ENCODE data around the gene RAB44. TPM values are rescaled to one million over a fixed set of nuclear protein-coding genes. Genes with fewer than 3 reads are reported as not detected.

RAB44 gene
- total and polyA plus RNA-seq, 2 of the 13 experiments (the other 11 are each of a cell fraction or from before 2014, with no cell fraction given), result not detected

GRCh38 chr6:36759148-36759759, 61.6 kb downstream of the RAB44 start:
- Histone ChIP-seq H3K9me3 (ENCODE audit: low read length) (no peaks in the 10 kb centered on the region), H3K4me1 (ENCODE audit: insufficient read depth, low read length) (peaks cover 10% of the 10 kb centered on the region; the same call in 1 of the 2 replicates), H3K4me2 (ENCODE audit: low read depth, low read length) (no peak overlapping the region), H2AFZ (ENCODE audit: low read length) (no peak overlapping the region), H4K20me1 (ENCODE audit: insufficient read depth, low read length) (no peaks in the 10 kb centered on the region; the same call in 1 of the 2 replicates), H3K79me2 (ENCODE audit: insufficient read depth, low read length) (no peaks in the 10 kb centered on the region), H3K9ac (ENCODE audit: insufficient read depth, low read depth, low read length) (no peak overlapping the region), H3K27me3 (ENCODE audit: control insufficient read depth in 1 of 2, insufficient read depth in 2 of 2, low read length in 2 of 2) (peaks cover 3 to 73% of the 10 kb centered on the region in 2 experiments; a peak in 4 of 5 replicates), H3K4me3 (replicated peaks in 1 of 3; ENCODE audit: insufficient read depth in 1 of 3, low read depth in 2 of 3, low read length in 3 of 3) (no peak overlapping the region), H3K36me3 (replicated peaks in 1 of 2; ENCODE audit: control insufficient read depth in 1 of 2, insufficient read depth in 2 of 2, low read length in 2 of 2) (no peaks in the 10 kb centered on the region), H3K27ac (ENCODE audit: extremely low read length, insufficient read depth, low read length) (no peak overlapping the region)
- intact Hi-C loops (cut with micrococcal nuclease; ENCODE audit: unreplicated experiment), result loop anchor here (1.0 kb wide), 2 partner anchors 144 to 336 kb away; no protein-coding TSS in a partner anchor
- peak; percentile 96 for ATAC-seq
- BruUV-seq (replicated peaks), result no TSS peak
- peak; percentile 89 for FAIRE-seq
- peak; percentile 63 for DNase-seq (ENCODE audit: low spot score)
- WGBS (ENCODE audit: low lambda C conversion rate), result 3% methylated on average over 8 of the region's 8 CpGs
- ChIA-PET CTCF (ENCODE audit: low intra/inter-chr PET ratio, low total read pairs) (interaction anchor here (1.7 kb wide), 2 partner anchors 135 to 144 kb away, joined by 16 to 17 read pairs; no protein-coding TSS in a partner anchor), POLR2A (interaction anchor here (0.6 to 1.2 kb wide), 2 partner anchors 41 to 264 kb away, joined by 3 read pairs; no protein-coding TSS in a partner anchor)
- in situ Hi-C loops (cut with HindIII; ENCODE audit: extremely low pct_ligation_motif_present, low pct_unique_long_range_greater_than_20kb), result no loop called here
- TF ChIP-seq STAG1 (CRISPR knock-in tag; IDR thresholded peaks at IDR 0.05) (peak; percentile 95), PTBP1 (IDR thresholded peaks at IDR 0.05; ENCODE audit: low read depth, low read length, poor library complexity, severe bottlenecking) (no peak), SRSF9 (IDR thresholded peaks at IDR 0.05; ENCODE audit: borderline replicate concordance, insufficient read depth, low read depth, low read length, poor library complexity, severe bottlenecking) (no peak), ZFP41 (CRISPR knock-in tag; IDR thresholded peaks at IDR 0.05; ENCODE audit: borderline replicate concordance) (no peak), ZBTB44 (CRISPR knock-in tag; IDR thresholded peaks at IDR 0.05) (no peak), MXI1 (IDR thresholded peaks at IDR 0.05; ENCODE audit: borderline replicate concordance, low read depth, low read length) (0 out of 3 replicates have a peak, but pooled peaks have one; percentile 31), HMGXB4 (CRISPR knock-in tag; IDR thresholded peaks at IDR 0.05; ENCODE audit: borderline replicate concordance in 1 of 2, low read depth in 1 of 2) (0 out of 4 replicates have a peak, but pooled peaks of 1 of the 2 experiments have one; percentile 28), BHLHE40 (IDR thresholded peaks at IDR 0.05; ENCODE audit: low read length) (no peak; the same call in 1 of the 2 replicates), ZKSCAN8 (CRISPR knock-in tag; IDR thresholded peaks at IDR 0.05; ENCODE audit: borderline replicate concordance) (no peak), ELF1 (CRISPR knock-in tag; IDR thresholded peaks at IDR 0.05) (no peak), ZNF577 (CRISPR knock-in tag; IDR thresholded peaks at IDR 0.05; ENCODE audit: borderline replicate concordance, low read depth) (no peak), FOXK2 (IDR thresholded peaks at IDR 0.05) (no peak), CHD2 (IDR thresholded peaks at IDR 0.05; ENCODE audit: low read depth, low read length) (no peak), MTA1 (CRISPR knock-in tag; IDR thresholded peaks at IDR 0.05; ENCODE audit: borderline replicate concordance) (no peak), NFKB2 (CRISPR knock-in tag; IDR thresholded peaks at IDR 0.05; ENCODE audit: borderline replicate concordance) (no peak), SP5 (CRISPR knock-in tag; IDR thresholded peaks at IDR 0.05; ENCODE audit: borderline replicate concordance, low read depth) (no peak)
- TF ChIP-seq, protein P1, sequence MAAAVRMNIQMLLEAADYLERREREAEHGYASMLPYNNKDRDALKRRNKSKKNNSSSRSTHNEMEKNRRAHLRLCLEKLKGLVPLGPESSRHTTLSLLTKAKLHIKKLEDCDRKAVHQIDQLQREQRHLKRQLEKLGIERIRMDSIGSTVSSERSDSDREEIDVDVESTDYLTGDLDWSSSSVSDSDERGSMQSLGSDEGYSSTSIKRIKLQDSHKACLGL (CRISPR knock-in tag; IDR thresholded peaks at IDR 0.05), result no peak
- TF ChIP-seq, protein P2, sequence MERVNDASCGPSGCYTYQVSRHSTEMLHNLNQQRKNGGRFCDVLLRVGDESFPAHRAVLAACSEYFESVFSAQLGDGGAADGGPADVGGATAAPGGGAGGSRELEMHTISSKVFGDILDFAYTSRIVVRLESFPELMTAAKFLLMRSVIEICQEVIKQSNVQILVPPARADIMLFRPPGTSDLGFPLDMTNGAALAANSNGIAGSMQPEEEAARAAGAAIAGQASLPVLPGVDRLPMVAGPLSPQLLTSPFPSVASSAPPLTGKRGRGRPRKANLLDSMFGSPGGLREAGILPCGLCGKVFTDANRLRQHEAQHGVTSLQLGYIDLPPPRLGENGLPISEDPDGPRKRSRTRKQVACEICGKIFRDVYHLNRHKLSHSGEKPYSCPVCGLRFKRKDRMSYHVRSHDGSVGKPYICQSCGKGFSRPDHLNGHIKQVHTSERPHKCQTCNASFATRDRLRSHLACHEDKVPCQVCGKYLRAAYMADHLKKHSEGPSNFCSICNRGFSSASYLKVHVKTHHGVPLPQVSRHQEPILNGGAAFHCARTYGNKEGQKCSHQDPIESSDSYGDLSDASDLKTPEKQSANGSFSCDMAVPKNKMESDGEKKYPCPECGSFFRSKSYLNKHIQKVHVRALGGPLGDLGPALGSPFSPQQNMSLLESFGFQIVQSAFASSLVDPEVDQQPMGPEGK (CRISPR knock-in tag; IDR thresholded peaks at IDR 0.05), result 0 out of 2 replicates have a peak, but pooled peaks have one; percentile 39
